BE2C (cell line): ENCODE data around the gene PET100. TPM values are rescaled to one million over a fixed set of nuclear protein-coding genes. Genes with fewer than 3 reads are reported as not detected.
A peak's percentile ranks its signal among the peaks of the same experiment; 100 is the strongest.

Experiments
- DNase-seq: peaks from one replicate; pipeline ENCODE4 v3.0.0-alpha.2; 2020
- H3K27me3 ChIP-seq: fragments of 250-450 bp; sonication (Bioruptor Pico); 2 replicates; pipeline ENCODE4 v1.5.1; 2020; ENCODE audit warnings: mild to moderate bottlenecking
- H3K36me3 ChIP-seq: fragments of 250-450 bp; sonication (Bioruptor Pico); 2 replicates; pipeline ENCODE4 v1.5.1; 2020; ENCODE audit warnings: mild to moderate bottlenecking
- H3K4me1 ChIP-seq: fragments of 250-450 bp; sonication (Bioruptor Pico); 2 replicates; pipeline ENCODE4 v1.5.1; 2020
- H3K4me3 ChIP-seq: 2 replicates; pipeline ENCODE4 v1.5.1; 2011; ENCODE audit warnings: low read depth, low read length
- H3K9me3 ChIP-seq: fragments of 250-450 bp; sonication (Bioruptor Pico); 2 replicates; pipeline ENCODE4 v1.5.1; 2020
- polyA plus RNA-seq: library from polyadenylated mRNA; unstranded; fragments of >200 nt; gene quantifications from one replicate; pipeline ENCODE4 v1.2.1, GENCODE V29; 2012; ENCODE audit warnings: low read depth, missing spikeins; ENCODE audit not compliant: insufficient read length, insufficient read depth
- TF ChIP-seq, protein P1 (sequence below): IDR thresholded peaks from 2 replicates; pipeline ENCODE4 v1.5.1; 2012; ENCODE audit warnings: mild to moderate bottlenecking, low read depth, low read length

Gene PET100
- 283 TPM for polyA plus RNA-seq

DNA sequence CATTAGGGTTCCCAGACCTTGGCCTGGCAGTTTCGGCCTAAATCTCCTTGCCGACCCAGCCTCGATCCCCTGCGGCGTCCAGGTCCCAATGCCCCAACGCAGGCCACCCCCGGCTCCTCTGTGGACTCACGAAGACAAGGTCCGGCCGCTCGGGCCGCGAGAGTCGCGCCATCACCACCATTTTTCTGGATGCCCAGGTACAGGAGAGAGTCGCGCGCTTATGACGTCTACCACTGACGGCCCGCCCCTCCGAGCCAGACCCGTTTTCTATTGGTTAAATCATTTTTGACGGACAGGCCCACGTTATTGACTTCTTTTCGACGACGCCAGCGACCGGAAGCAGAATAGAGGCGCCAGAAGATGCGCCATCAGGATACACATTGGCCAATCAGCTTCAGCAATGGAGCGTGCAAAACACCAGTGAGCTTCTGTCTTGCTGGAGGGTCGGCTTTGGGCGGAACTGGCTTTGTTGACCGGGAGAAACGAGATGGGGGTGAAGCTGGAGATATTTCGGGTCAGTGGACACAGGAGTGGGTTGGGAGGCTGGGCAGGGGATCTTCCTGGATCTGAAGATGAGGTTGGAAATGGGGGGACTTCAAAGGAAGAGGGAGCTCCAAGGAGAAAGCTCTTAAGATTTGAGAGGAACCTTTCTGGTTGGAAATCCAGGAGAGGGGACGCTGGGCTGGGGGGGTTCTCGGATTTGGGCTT is at the start of gene PET100, which contains the start of gene XAB2:
Gene PET100 (plus strand): TSS at position 447 of the 708 bp plus-strand sequence. CDS start 41 bp downstream, at position 488.
Gene XAB2 (minus strand): TSS at position 199 of the 708 bp plus-strand sequence. CDS start 18 bp downstream, at position 181.
- TF ChIP-seq, protein P1, sequence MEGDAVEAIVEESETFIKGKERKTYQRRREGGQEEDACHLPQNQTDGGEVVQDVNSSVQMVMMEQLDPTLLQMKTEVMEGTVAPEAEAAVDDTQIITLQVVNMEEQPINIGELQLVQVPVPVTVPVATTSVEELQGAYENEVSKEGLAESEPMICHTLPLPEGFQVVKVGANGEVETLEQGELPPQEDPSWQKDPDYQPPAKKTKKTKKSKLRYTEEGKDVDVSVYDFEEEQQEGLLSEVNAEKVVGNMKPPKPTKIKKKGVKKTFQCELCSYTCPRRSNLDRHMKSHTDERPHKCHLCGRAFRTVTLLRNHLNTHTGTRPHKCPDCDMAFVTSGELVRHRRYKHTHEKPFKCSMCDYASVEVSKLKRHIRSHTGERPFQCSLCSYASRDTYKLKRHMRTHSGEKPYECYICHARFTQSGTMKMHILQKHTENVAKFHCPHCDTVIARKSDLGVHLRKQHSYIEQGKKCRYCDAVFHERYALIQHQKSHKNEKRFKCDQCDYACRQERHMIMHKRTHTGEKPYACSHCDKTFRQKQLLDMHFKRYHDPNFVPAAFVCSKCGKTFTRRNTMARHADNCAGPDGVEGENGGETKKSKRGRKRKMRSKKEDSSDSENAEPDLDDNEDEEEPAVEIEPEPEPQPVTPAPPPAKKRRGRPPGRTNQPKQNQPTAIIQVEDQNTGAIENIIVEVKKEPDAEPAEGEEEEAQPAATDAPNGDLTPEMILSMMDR: no peak
- Histone ChIP-seq H3K36me3 (peaks cover 21% of the 10 kb centered on the region), H3K4me3 (peak within 1 kb of the TSS; percentile 89), H3K9me3 (no peaks in the 10 kb centered on the region), H3K27me3 (peaks cover 1% of the 10 kb centered on the region; the same call in 1 of the 2 replicates), H3K4me1 (no peaks in the 10 kb centered on the region; the same call in 1 of the 2 replicates)
- peak; percentile 95 for DNase-seq

- H3K4me1 ChIP-seq: no peaks in the 10 kb centered on the region
- H3K4me3 ChIP-seq: no peak overlapping the region
- H3K27me3 ChIP-seq: peaks cover 55% of the 10 kb centered on the region
- H3K9me3 ChIP-seq: no peaks in the 10 kb centered on the region
- no peak for DNase-seq
- H3K36me3 ChIP-seq: no peaks in the 10 kb centered on the region
- TF ChIP-seq, protein P1: no peak
These were observed 47.1 kb upstream of the PET100 start for GRCh38 chr19:7582446-7582845.

DNA sequence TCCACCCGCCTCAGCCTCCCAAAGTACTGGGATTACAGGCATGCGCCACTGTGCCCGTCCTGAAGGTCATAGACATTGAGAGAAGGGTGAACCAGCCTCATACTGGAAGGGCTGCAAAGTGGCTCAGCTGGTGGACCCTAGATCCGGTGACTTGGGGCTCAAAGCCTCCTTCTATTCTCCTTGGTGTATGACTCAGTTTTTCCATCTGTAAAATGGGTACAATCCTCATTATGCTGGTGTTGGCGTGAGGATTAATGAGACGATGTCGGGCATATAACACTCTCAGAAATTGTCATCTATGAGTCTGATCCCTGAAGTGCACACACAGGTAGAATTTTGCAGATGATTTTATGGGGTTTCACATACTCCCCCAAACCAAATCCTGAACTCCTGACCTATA is 39.8 kb upstream of the PET100 start:
- no peaks in the 10 kb centered on the region for H3K9me3 ChIP-seq
- DNase-seq: no peak
- H3K4me3 ChIP-seq: no peak overlapping the region
- no peaks in the 10 kb centered on the region for H3K36me3 ChIP-seq
- H3K27me3 ChIP-seq: no peaks in the 10 kb centered on the region
- H3K4me1 ChIP-seq: no peaks in the 10 kb centered on the region
- TF ChIP-seq, protein P1: no peak

DNA sequence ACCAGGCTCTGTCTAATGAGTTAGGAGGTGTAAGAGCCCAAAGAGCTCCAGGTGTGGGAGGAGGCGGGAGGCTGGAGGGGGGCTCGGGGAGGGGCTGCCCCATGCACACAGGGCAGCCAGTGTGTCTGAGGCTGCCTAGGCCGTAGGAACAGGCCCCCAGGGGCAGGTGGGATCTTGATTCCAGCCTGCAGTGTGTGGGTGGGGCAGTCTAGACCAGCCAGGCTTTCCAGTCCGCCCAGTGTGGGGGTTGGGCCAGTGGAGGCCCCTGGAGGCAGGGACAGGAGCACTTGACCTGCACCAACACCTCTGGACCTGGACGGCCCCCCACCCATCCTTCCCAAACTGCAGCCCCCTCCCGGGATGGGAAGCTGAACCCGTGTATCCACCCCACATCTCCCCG is 39.3 kb upstream of the PET100 start:
- DNase-seq: no peak
- H3K4me3 ChIP-seq: no peak overlapping the region
- TF ChIP-seq, protein P1: no peak
- no peaks in the 10 kb centered on the region for H3K36me3 ChIP-seq
- H3K9me3 ChIP-seq: no peaks in the 10 kb centered on the region
- H3K27me3 ChIP-seq: no peaks in the 10 kb centered on the region
- H3K4me1 ChIP-seq: no peaks in the 10 kb centered on the region

- Histone ChIP-seq H3K27me3 (peaks cover 6% of the 10 kb centered on the region; the same call in 1 of the 2 replicates), H3K36me3 (no peaks in the 10 kb centered on the region), H3K4me3 (peak within 1 kb of the TSS; percentile 47)
These were observed 34.0 kb upstream of the PET100 start, which contains the start of gene CAMSAP3 for GRCh38 chr19:7595466-7596133. Gene CAMSAP3, plus strand, starts transcription at chr19:7595863. Its CDS starts 140 bp downstream, at chr19:7596003.

More at GRCh38 chr19:7595466-7596133, 34.0 kb upstream of the PET100 start, which contains the start of gene CAMSAP3:
- Histone ChIP-seq H3K9me3 (no peaks in the 10 kb centered on the region), H3K4me1 (peaks cover 7% of the 10 kb centered on the region)
- TF ChIP-seq, protein P1: no peak
- peak; percentile 77 for DNase-seq
